Esophagus squamous epithelium (tissue), 5 donors: ENCODE measurements around the gene JAZF1. TPM values are rescaled to one million over a fixed set of nuclear protein-coding genes. Genes with fewer than 3 reads are reported as not detected.
A peak's percentile ranks its signal among the peaks of the same experiment; 100 is the strongest.

ENCODE experiments used
- DNase-seq: peaks from one replicate; lab custom pipeline; 2025; lab: John Stamatoyannopoulos, UW
- H3K27ac ChIP-seq, 4 donors: fragments of 200-600 bp; sonication (generic); one replicate each; pipeline ENCODE4 v1.5.1; 2016 to 2019; ENCODE audit warnings: mild to moderate bottlenecking in 1 of 4
- H3K27me3 ChIP-seq, 4 donors: fragments of 200-600 bp; sonication (generic); 1 replicate in 3 of 4; 2 replicates in 1 of 4; pipeline versions ENCODE4 v1.5.1 to v1.6.0; 2017 to 2021; ENCODE audit warnings: antibody characterized with exemption in 1 of 4
- H3K36me3 ChIP-seq, 3 donors: fragments of 200-600 bp; sonication (generic); one replicate each; pipeline ENCODE4 v1.5.1; 2016 to 2019
- H3K4me1 ChIP-seq, 3 donors: fragments of 200-600 bp; sonication (generic); one replicate each; pipeline ENCODE4 v1.5.1; 2017 to 2019
- H3K4me3 ChIP-seq, 4 donors: fragments of 200-600 bp; sonication (generic); 1 replicate in 3 of 4; 2 replicates in 1 of 4; pipeline ENCODE4 v1.5.1; 2016 to 2019; ENCODE audit warnings: mild to moderate bottlenecking in 2 of 4, moderate library complexity in 1 of 4
- H3K9me3 ChIP-seq, 3 donors: fragments of 200-600 bp; sonication (generic); one replicate each; pipeline ENCODE4 v1.5.1; 2016 to 2019
- CTCF ChIP-seq, 6 experiments: fragments of 450-650 bp in 4 of 6; fragments of 200-600 bp in 2 of 6; sonication (generic) in 2 of 6; IDR thresholded peaks; one replicate each; pipeline ENCODE4 v1.5.1; 2016 to 2019; ENCODE audit warnings: antibody characterized with exemption in 6 of 6, mild to moderate bottlenecking in 4 of 6, moderate library complexity in 4 of 6
- POLR2A ChIP-seq, 4 donors: fragments of 450-650 bp; IDR thresholded peaks; one replicate each; pipeline ENCODE4 v1.6.1; 2017; ENCODE audit warnings: antibody characterized with exemption in 4 of 4, mild to moderate bottlenecking in 4 of 4, moderate library complexity in 3 of 4
- WGBS, 2 donors: methylation state at CpG; one replicate each; pipeline ENCODE4 v1.1.5; 2018; 5-methylcytosine and 5-hydroxymethylcytosine counted together
- intact Hi-C: fragments of 100-400 bp; cut with DNase I; formaldehyde crosslinking; loops from one replicate; pipeline ENCODE4 v1.15.0; 2022
- total RNA-seq, 4 donors: library from RNA; depleted of rRNA; stranded (reverse); fragments of >200 nt; gene quantifications; one replicate each; pipeline ENCODE4 v1.1.0, GENCODE V29; 2016
- donor health status: DM: yes; HTN: yes; CAD: no.

JAZF1 gene
- total RNA-seq, 4 donors from 2014 or later: 1.3 to 8.6 (median 2.0) TPM

- DNase-seq: no peak
- intact Hi-C loops: no loop called here
- Histone ChIP-seq H3K27ac (no peak overlapping the region), H3K27me3 (peaks cover 0 to 8% (median 0%) of the 10 kb centered on the region in 4 donors), H3K9me3 (no peaks in the 10 kb centered on the region), H3K4me3 (no peak overlapping the region), H3K36me3 (no peaks in the 10 kb centered on the region), H3K4me1 (peaks cover 0 to 12% (median 0%) of the 10 kb centered on the region in 3 donors)
- TF ChIP-seq POLR2A (IDR thresholded peaks at IDR 0.05) (no peak), CTCF (IDR thresholded peaks at IDR 0.05) (no peak)
Measured at GRCh38 chr7:28191751-28192150, 11.2 kb upstream of the JAZF1 start.

GRCh38 chr7:28191184-28191583, 10.6 kb upstream of the JAZF1 start:
- intact Hi-C loops: no loop called here
- no peak for DNase-seq
- WGBS, 2 donors: 79 to 94% methylated on average over 2 of the region's 2 CpGs

DNA sequence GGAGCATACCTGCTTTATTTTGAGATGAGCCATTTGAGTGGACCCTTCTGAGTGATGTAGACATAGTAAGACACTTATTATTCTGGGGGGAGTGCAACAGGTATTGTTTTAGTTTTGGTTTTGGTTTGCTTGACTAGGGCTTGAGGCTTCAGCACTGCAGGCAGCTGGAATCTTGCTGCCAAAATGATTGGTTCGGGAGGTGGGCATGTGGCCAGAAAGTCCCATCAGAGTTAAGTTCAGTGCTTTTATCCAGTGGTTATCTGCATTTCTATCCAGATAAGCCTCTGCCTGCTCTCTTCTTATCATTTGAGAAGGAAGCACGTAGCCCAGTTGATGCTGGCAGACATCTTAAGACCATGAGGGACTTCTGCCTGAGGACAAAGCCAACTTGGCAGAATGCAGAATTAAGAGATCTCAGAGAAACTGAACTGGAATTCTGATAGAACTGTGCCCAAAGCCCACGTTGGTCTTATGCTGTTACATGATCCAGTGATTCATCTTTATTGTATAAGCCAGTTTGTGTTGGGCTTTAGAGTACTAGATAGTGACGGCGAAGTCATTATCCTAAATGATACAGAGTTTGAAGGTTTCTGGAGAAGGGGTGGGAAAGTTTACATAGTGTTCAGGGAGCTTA, 9.6 kb upstream of the JAZF1 start:
- intact Hi-C loops: no loop called here
- H3K4me1 ChIP-seq: peaks cover 0 to 12% (median 0%) of the 10 kb centered on the region in 3 donors
- TF ChIP-seq POLR2A (IDR thresholded peaks at IDR 0.05): no peak
- no peak for DNase-seq
- H3K27me3 ChIP-seq: peaks cover 0 to 8% (median 0%) of the 10 kb centered on the region in 4 donors
- peak overlapping the region in 1 of 4 donors; percentile 12 for H3K4me3 ChIP-seq
- no peaks in the 10 kb centered on the region for H3K36me3 ChIP-seq
- H3K9me3 ChIP-seq: no peaks in the 10 kb centered on the region
- WGBS, 2 donors: 31 to 53% methylated on average over 4 to 5 of the region's 5 CpGs
- no peak overlapping the region for H3K27ac ChIP-seq

More at GRCh38 chr7:28191184-28191583, 10.6 kb upstream of the JAZF1 start:
- Histone ChIP-seq H3K27ac (no peak overlapping the region), H3K27me3 (peaks cover 0 to 8% (median 0%) of the 10 kb centered on the region in 4 donors), H3K4me3 (no peak overlapping the region), H3K36me3 (no peaks in the 10 kb centered on the region), H3K4me1 (peaks cover 0 to 12% (median 0%) of the 10 kb centered on the region in 3 donors), H3K9me3 (no peaks in the 10 kb centered on the region)
- no peak for TF ChIP-seq POLR2A (IDR thresholded peaks at IDR 0.05)
- TF ChIP-seq CTCF (IDR thresholded peaks at IDR 0.05): no peak

- Histone ChIP-seq H3K36me3 (no peaks in the 10 kb centered on the region), H3K27ac (no peak overlapping the region), H3K9me3 (no peaks in the 10 kb centered on the region), H3K4me3 (no peak overlapping the region), H3K4me1 (peaks cover 0 to 11% (median 0%) of the 10 kb centered on the region in 3 donors), H3K27me3 (peaks cover 0 to 8% (median 0%) of the 10 kb centered on the region in 4 donors)
- WGBS, 2 donors: 92 to 97% methylated on average over 7 of the region's 7 CpGs
- TF ChIP-seq POLR2A (IDR thresholded peaks at IDR 0.05): no peak
- TF ChIP-seq CTCF (IDR thresholded peaks at IDR 0.05): no peak
- no peak for DNase-seq
- intact Hi-C loops: no loop called here
Measured at GRCh38 chr7:28187012-28187411, 6.4 kb upstream of the JAZF1 start.

DNA sequence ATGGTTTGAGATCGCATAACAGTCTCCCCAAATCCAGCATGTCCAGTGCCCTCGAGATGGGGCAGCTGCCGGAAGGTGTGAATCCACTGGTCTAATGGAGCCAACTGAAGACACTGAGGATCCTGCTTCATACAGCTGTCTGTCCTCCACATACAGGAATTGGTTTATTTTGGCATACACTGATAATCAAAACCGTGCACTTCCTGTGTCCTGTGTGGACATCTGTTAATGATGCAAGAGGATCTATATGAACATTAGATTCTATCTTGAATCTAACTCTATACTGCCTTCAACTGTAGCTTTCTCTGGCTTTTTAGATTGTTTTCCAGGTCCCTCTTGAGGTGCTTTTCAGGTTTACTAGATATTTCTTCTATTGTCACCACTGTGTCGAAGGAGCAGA, 3.0 kb upstream of the JAZF1 start:
- intact Hi-C loops: no loop called here
- no peak for DNase-seq

More for the DNA sequence above, 3.0 kb upstream of the JAZF1 start:
- 68 to 80% methylated on average over 4 to 5 of the region's 5 CpGs for WGBS, 2 donors
- Histone ChIP-seq H3K4me3 (no peak overlapping the region), H3K36me3 (no peaks in the 10 kb centered on the region), H3K27ac (no peak overlapping the region), H3K27me3 (no peaks in the 10 kb centered on the region), H3K9me3 (no peaks in the 10 kb centered on the region), H3K4me1 (peaks cover 5 to 26% (median 7%) of the 10 kb centered on the region in 3 donors)
- TF ChIP-seq CTCF (IDR thresholded peaks at IDR 0.05): no peak
- TF ChIP-seq POLR2A (IDR thresholded peaks at IDR 0.05): no peak
